B cell (primary cell): ENCODE data around the gene HIPK3. TPM values are rescaled to one million over a fixed set of nuclear protein-coding genes. Genes with fewer than 3 reads are reported as not detected.
A peak's percentile ranks its signal among the peaks of the same experiment; 100 is the strongest.

Experiments used
- ATAC-seq: fragments of 200-7000 bp; cut with Tn5 transposase; one replicate; pipeline ENCODE4 v1.10.0; 2021; ENCODE audit warnings: low read depth, mild to moderate bottlenecking, moderate number of reproducible peaks, moderate library complexity
- CTCF ChIA-PET: fragments of 350-600 bp; sonication (Branson Sonifier 250); formaldehyde crosslinking; loops from one replicate; lab custom pipeline; 2021; ENCODE audit warnings: antibody characterized with exemption, inconsistent platforms; lab: Charles Lee
- POLR2A ChIA-PET: fragments of 350-600 bp; sonication (Branson Sonifier 250); formaldehyde crosslinking; loops from one replicate; lab custom pipeline; 2021; ENCODE audit warnings: antibody characterized with exemption; lab: Charles Lee
- DNase-seq: peaks from one replicate; pipeline ENCODE4 v3.0.0; 2013
- H2AFZ ChIP-seq: 2 replicates; pipeline ENCODE4 v1.6.1; 2012; ENCODE audit warnings: mild to moderate bottlenecking, low read depth, low read length; ENCODE audit not compliant: insufficient read depth, poor library complexity, severe bottlenecking
- H3K27ac ChIP-seq, 2 donors: 1 replicate in 1 of 2; 2 replicates in 1 of 2; pipeline ENCODE4 v1.5.1; 2012 to 2013; ENCODE audit warnings: low read length in 2 of 2, mild to moderate bottlenecking in 2 of 2, moderate library complexity in 1 of 2
- H3K27me3 ChIP-seq, 4 experiments: fragments of 200-600 bp in 1 of 4; sonication (generic) in 1 of 4; replicated peaks in 1 of 4; 1 replicate in 2 of 4; 2 replicates in 2 of 4; pipeline versions ENCODE4 v1.6.1 to v1.7.0; 2013 to 2016; ENCODE audit warnings: low read length in 3 of 4, mild to moderate bottlenecking in 2 of 4, mixed read lengths in 1 of 4, moderate library complexity in 1 of 4; ENCODE audit not compliant: insufficient read depth in 4 of 4, control insufficient read depth in 3 of 4; ENCODE audit errors: control extremely low read depth in 1 of 4
- H3K36me3 ChIP-seq, 2 experiments: replicated peaks in 1 of 2; 1 replicate in 1 of 2; 2 replicates in 1 of 2; pipeline versions ENCODE4 v1.6.1 to v1.7.1; 2013; ENCODE audit warnings: low read length in 1 of 2; ENCODE audit not compliant: insufficient read depth in 2 of 2, control insufficient read depth in 1 of 2; ENCODE audit errors: control extremely low read depth in 1 of 2, extremely low read depth in 1 of 2
- H3K4me1 ChIP-seq, 2 donors: fragments of 200-600 bp in 1 of 2; sonication (generic) in 1 of 2; 1 replicate in 1 of 2; 2 replicates in 1 of 2; pipeline versions ENCODE4 v1.5.1 to v1.6.1; 2013 to 2017; ENCODE audit warnings: low read length in 2 of 2; ENCODE audit not compliant: control insufficient read depth in 2 of 2, insufficient read depth in 2 of 2
- H3K4me2 ChIP-seq: replicated peaks from 2 replicates; pipeline ENCODE3; 2012; ENCODE audit warnings: mild to moderate bottlenecking, low read depth, low read length; ENCODE audit not compliant: poor library complexity, severe bottlenecking
- H3K4me3 ChIP-seq, 5 experiments: fragments of 200-600 bp in 1 of 5; sonication (generic) in 1 of 5; 1 replicate in 3 of 5; 2 replicates in 2 of 5; pipeline versions ENCODE4 v1.5.1 to v1.7.0; 2011 to 2016; ENCODE audit warnings: low read length in 4 of 5, mild to moderate bottlenecking in 4 of 5, low read depth in 2 of 5, control low read depth in 1 of 5, moderate library complexity in 1 of 5; ENCODE audit not compliant: insufficient read depth in 1 of 5; ENCODE audit errors: control extremely low read depth in 1 of 5, extremely low read depth in 1 of 5
- H3K79me2 ChIP-seq: fragments of 200-600 bp; sonication (generic); one replicate; pipeline ENCODE4 v1.6.0; 2016; ENCODE audit warnings: low read length; ENCODE audit not compliant: control insufficient read depth, insufficient read depth
- H3K9ac ChIP-seq: fragments of 200-600 bp; sonication (generic); 2 replicates; pipeline ENCODE4 v1.6.1; 2017; ENCODE audit warnings: mild to moderate bottlenecking, low read length, moderate library complexity
- H3K9me3 ChIP-seq, 3 donors: one replicate each; pipeline versions ENCODE4 v1.6.1 to v1.7.1; 2013; ENCODE audit warnings: low read length in 2 of 3; ENCODE audit not compliant: control insufficient read depth in 2 of 3, insufficient read depth in 1 of 3; ENCODE audit errors: control extremely low read depth in 1 of 3
- H4K20me1 ChIP-seq: 2 replicates; pipeline ENCODE4 v1.6.0; 2012; ENCODE audit warnings: mild to moderate bottlenecking, low read length; ENCODE audit not compliant: insufficient read depth, control insufficient read depth, poor library complexity, severe bottlenecking
- H3K27ac Mint-ChIP-seq: one replicate; pipeline ENCODE4 v1.8.0; 2021; ENCODE audit warnings: mixed read lengths
- H3K27me3 Mint-ChIP-seq: one replicate; pipeline ENCODE4 v1.8.0; 2021; ENCODE audit warnings: mixed read lengths
- H3K4me1 Mint-ChIP-seq: one replicate; pipeline ENCODE4 v1.8.0; 2021; ENCODE audit warnings: mixed read lengths
- H3K4me3 Mint-ChIP-seq: one replicate; pipeline ENCODE4 v1.8.0; 2021; ENCODE audit warnings: mixed read lengths
- H3K9me3 Mint-ChIP-seq: one replicate; pipeline ENCODE4 v1.8.0; 2022; ENCODE audit warnings: mixed read lengths; ENCODE audit not compliant: insufficient read depth
- CTCF ChIP-seq: fragments of 200-600 bp; IDR thresholded peaks from one replicate; pipeline ENCODE4 v1.8.0; 2022; ENCODE audit warnings: antibody characterized with exemption, mild to moderate bottlenecking
- EZH2 ChIP-seq: IDR thresholded peaks from 2 replicates; pipeline ENCODE4 v1.6.1; 2012; ENCODE audit warnings: borderline replicate concordance, low read depth, mild to moderate bottlenecking, moderate library complexity, low read length; ENCODE audit not compliant: insufficient read depth, poor library complexity, severe bottlenecking
- WGBS: methylation state at CpG from one replicate; pipeline ENCODE4 v1.1.5; 2013; ENCODE audit warnings: missing lambda C conversion rate; ENCODE audit not compliant: insufficient coverage; 5-methylcytosine and 5-hydroxymethylcytosine counted together
- intact Hi-C: fragments of 100-400 bp; cut with micrococcal nuclease; formaldehyde crosslinking; loops from one replicate; pipeline ENCODE4 v1.10.0; 2022
- polyA plus RNA-seq: library from polyadenylated mRNA; depleted of rRNA; stranded (reverse); fragments of >200 nt; gene quantifications from 2 replicates; pipeline ENCODE4 v1.2.3, GENCODE V29; 2012
- total RNA-seq, 2 donors: library from RNA; stranded (reverse); fragments of 120-200 nt in 1 of 2; gene quantifications; 1 replicate in 1 of 2; 2 replicates in 1 of 2; pipeline versions ENCODE4 v1.2.3 to v1.2.4, GENCODE V29; 2013 to 2022

HIPK3 gene
- total and polyA plus RNA-seq, 2 donors (not counting 1 experiment from before 2014, with no cell fraction given) = 13.1 to 81.6 TPM

- H3K9ac ChIP-seq = no peak overlapping the region
- peaks cover 35% of the 10 kb centered on the region for H3K4me1 Mint-ChIP-seq
- H3K79me2 ChIP-seq = peaks cover 67% of the 10 kb centered on the region
- H2AFZ ChIP-seq = no peak overlapping the region
- ATAC-seq (no peak), DNase-seq (no peak)
- TF ChIP-seq EZH2 (no peak), CTCF (no peak)
- peaks cover 16 to 27% of the 10 kb centered on the region in 2 donors for H3K4me1 ChIP-seq
- no peaks in the 10 kb centered on the region for H3K9me3 ChIP-seq
- peak overlapping the region; percentile 31 for H3K4me2 ChIP-seq
- H3K27ac ChIP-seq = peak overlapping the region in 1 of 2 donors; percentile 14
- intact Hi-C loops = loop anchor here (5.0 kb wide), 1 partner anchor 48 kb away; no protein-coding TSS in a partner anchor
- no peaks in the 10 kb centered on the region for H3K9me3 Mint-ChIP-seq
- no peaks in the 10 kb centered on the region for H3K36me3 ChIP-seq
- WGBS = 86% methylated on average over 1 of the region's 1 CpG
- no peaks in the 10 kb centered on the region for H3K27me3 ChIP-seq
- H3K4me3 Mint-ChIP-seq = no peak overlapping the region
- peaks cover 37% of the 10 kb centered on the region for H4K20me1 ChIP-seq
- H3K27me3 Mint-ChIP-seq = no peaks in the 10 kb centered on the region
- CTCF ChIA-PET = interaction anchor here (1.5 to 3.5 kb wide), 2 partner anchors 10 to 154 kb away, joined by 4 to 11 read pairs; no protein-coding TSS in a partner anchor
- POLR2A ChIA-PET = no interaction called here
- H3K4me3 ChIP-seq = no peak overlapping the region
- no peak overlapping the region for H3K27ac Mint-ChIP-seq
These were observed 63.0 kb downstream of the HIPK3 start for GRCh38 chr11:33320016-33320813.

GRCh38 chr11:33320814-33321330, 63.7 kb downstream of the HIPK3 start:
- H3K79me2 ChIP-seq = peaks cover 62% of the 10 kb centered on the region
- intact Hi-C loops = loop anchor here (5.0 kb wide), 1 partner anchor 49 kb away; no protein-coding TSS in a partner anchor
- H3K9ac ChIP-seq = no peak overlapping the region
- peak overlapping the region in 1 of 2 donors; percentile 14 for H3K27ac ChIP-seq
- H3K27me3 ChIP-seq = no peaks in the 10 kb centered on the region
- no peak overlapping the region for H2AFZ ChIP-seq
- no peaks in the 10 kb centered on the region for H3K36me3 ChIP-seq
- TF ChIP-seq EZH2 = no peak
- no peak for TF ChIP-seq CTCF
- DNase-seq (no peak), ATAC-seq (no peak)
- ChIA-PET CTCF (interaction anchor here (1.5 to 3.5 kb wide), 2 partner anchors 10 to 155 kb away, joined by 4 to 11 read pairs; no protein-coding TSS in a partner anchor), POLR2A (no interaction called here)
- no peak overlapping the region for H3K27ac Mint-ChIP-seq
- peaks cover 16 to 23% of the 10 kb centered on the region in 2 donors for H3K4me1 ChIP-seq
- H3K27me3 Mint-ChIP-seq = no peaks in the 10 kb centered on the region
- peaks cover 33% of the 10 kb centered on the region for H3K4me1 Mint-ChIP-seq
- no peak overlapping the region for H3K4me3 Mint-ChIP-seq
- H3K9me3 Mint-ChIP-seq = no peaks in the 10 kb centered on the region
- no peaks in the 10 kb centered on the region for H3K9me3 ChIP-seq
- H4K20me1 ChIP-seq = peaks cover 33% of the 10 kb centered on the region
- WGBS = 52% methylated on average over 6 of the region's 6 CpGs
- no peak overlapping the region for H3K4me3 ChIP-seq
- peak overlapping the region; percentile 31 for H3K4me2 ChIP-seq
